GM04504 (cell line): Measurements from ENCODE around the gene TMEM198.

ENCODE experiments used
- DNase-seq: peaks from one replicate; pipeline ENCODE4 v3.0.0-alpha.2; 2012; ENCODE audit warnings: low read depth

Gene TMEM198

GRCh38 chr2:219543596-219544358 lies at the start of gene TMEM198, which contains the start of gene CHPF:
Gene TMEM198, plus strand, starts transcription at chr2:219544028. Its CDS starts 700 bp downstream, at chr2:219544728.
Gene CHPF, minus strand, starts transcription at chr2:219543809. Its CDS starts 271 bp downstream, at chr2:219543538.
- peak; percentile 98 for DNase-seq

GRCh38 chr2:219494952-219495530 lies 48.8 kb upstream of the TMEM198 start:
- DNase-seq, result no peak

- DNase-seq, result peak; percentile 48
These were observed 48.2 kb upstream of the TMEM198 start for GRCh38 chr2:219495531-219496122.

GRCh38 chr2:219496247-219496824 lies 47.5 kb upstream of the TMEM198 start:
- no peak for DNase-seq

- DNase-seq, result no peak
These were observed 46.9 kb upstream of the TMEM198 start for GRCh38 chr2:219496825-219497494.

- peak; percentile 55 for DNase-seq
These were observed 46.1 kb upstream of the TMEM198 start for GRCh38 chr2:219497495-219498279.

- DNase-seq, result peak; percentile 97
These were observed 45.4 kb upstream of the TMEM198 start, which contains the start of gene GMPPA for GRCh38 chr2:219498280-219499057. Gene GMPPA, plus strand, starts transcription at chr2:219498891. Its CDS starts 1,085 bp downstream, at chr2:219499976.

- no peak for DNase-seq
These were observed 44.8 kb upstream of the TMEM198 start for GRCh38 chr2:219499058-219499307.

- no peak for DNase-seq
These were observed 44.3 kb upstream of the TMEM198 start for GRCh38 chr2:219499555-219499954.

GRCh38 chr2:219500135-219500534 lies 43.7 kb upstream of the TMEM198 start:
- no peak for DNase-seq

- DNase-seq, result no peak
These were observed 42.0 kb upstream of the TMEM198 start for GRCh38 chr2:219501849-219502248.

- no peak for DNase-seq
These were observed 41.2 kb upstream of the TMEM198 start for GRCh38 chr2:219502618-219503017.

GRCh38 chr2:219505585-219505984 lies 38.2 kb upstream of the TMEM198 start:
- no peak for DNase-seq

- DNase-seq, result no peak
These were observed 37.6 kb upstream of the TMEM198 start for GRCh38 chr2:219506153-219506801.

GRCh38 chr2:219506802-219507526 lies 36.9 kb upstream of the TMEM198 start:
- DNase-seq, result no peak

GRCh38 chr2:219507581-219508443 lies 36.0 kb upstream of the TMEM198 start:
- no peak for DNase-seq

- no peak for DNase-seq
These were observed 35.4 kb upstream of the TMEM198 start for GRCh38 chr2:219508444-219508734.

GRCh38 chr2:219508971-219509779 lies 34.7 kb upstream of the TMEM198 start:
- DNase-seq, result no peak
